Mammary epithelial cell (primary cell): ENCODE results near the gene CYP19A1.

Experiments used
- CTCF ChIP-seq, 2 donors: IDR thresholded peaks in 1 of 2; conservative IDR thresholded peaks in 1 of 2; 2 replicates each; pipeline ENCODE4 v1.5.1; 2011 to 2012; ENCODE audit warnings: inconsistent platforms in 2 of 2, low read length in 2 of 2, mild to moderate bottlenecking in 2 of 2, control low read depth in 1 of 2, low read depth in 1 of 2; ENCODE audit not compliant: insufficient read depth in 1 of 2; ENCODE audit errors: extremely low read depth in 1 of 2
- EZH2 ChIP-seq: IDR thresholded peaks from 2 replicates; pipeline ENCODE4 v1.6.1; 2012; ENCODE audit warnings: low read length, inconsistent platforms, borderline replicate concordance

- no peak for TF ChIP-seq CTCF (conservative IDR thresholded peaks at IDR 0.05 in 1 of 2, IDR thresholded peaks at IDR 0.05 in 1 of 2; ENCODE audit: extremely low read depth in 1 of 2, insufficient read depth in 1 of 2, low read depth in 1 of 2, low read length in 2 of 2)
- TF ChIP-seq EZH2, result no peak
These were observed 139.6 kb downstream of the CYP19A1 start for GRCh38 chr15:51198701-51199232.
